HG03060 (cell line): ENCODE data around the gene EXOSC1.
"Not testable (repeated sequence)": the region's sequence is repeated elsewhere in the genome, so short reads cannot be mapped to it uniquely, and the experiment has no call there.

Experiments
- ATAC-seq: cut with Tn5 transposase; IDR thresholded peaks from one replicate; pipeline ENCODE4 v1.9.1; 2021; ENCODE audit warnings: low read depth, moderate number of reproducible peaks; ENCODE audit not compliant: unreplicated experiment

Gene EXOSC1

GRCh38 chr10:97412891-97413304 lies 32.9 kb downstream of the EXOSC1 start:
- ATAC-seq = no peak

DNA sequence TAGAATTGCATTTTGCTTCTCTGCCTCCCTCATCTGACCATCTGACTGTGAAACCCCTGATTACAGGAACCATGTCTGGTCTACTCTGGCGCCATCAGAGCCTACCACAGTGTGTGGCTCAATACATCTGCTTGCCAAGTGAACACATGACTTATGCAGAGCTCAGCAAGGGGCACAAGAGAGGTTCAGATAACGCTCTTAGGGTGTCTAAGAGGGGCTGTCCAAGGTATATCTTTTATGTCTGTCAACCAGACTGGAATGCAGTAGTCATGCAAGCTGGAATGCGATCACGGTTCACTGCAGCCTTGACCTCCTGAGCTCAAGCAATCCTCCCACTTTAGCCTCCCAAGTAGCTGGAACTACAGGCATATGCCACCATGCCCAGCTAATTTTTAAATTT lies 34.4 kb downstream of the EXOSC1 start:
- no peak for ATAC-seq

DNA sequence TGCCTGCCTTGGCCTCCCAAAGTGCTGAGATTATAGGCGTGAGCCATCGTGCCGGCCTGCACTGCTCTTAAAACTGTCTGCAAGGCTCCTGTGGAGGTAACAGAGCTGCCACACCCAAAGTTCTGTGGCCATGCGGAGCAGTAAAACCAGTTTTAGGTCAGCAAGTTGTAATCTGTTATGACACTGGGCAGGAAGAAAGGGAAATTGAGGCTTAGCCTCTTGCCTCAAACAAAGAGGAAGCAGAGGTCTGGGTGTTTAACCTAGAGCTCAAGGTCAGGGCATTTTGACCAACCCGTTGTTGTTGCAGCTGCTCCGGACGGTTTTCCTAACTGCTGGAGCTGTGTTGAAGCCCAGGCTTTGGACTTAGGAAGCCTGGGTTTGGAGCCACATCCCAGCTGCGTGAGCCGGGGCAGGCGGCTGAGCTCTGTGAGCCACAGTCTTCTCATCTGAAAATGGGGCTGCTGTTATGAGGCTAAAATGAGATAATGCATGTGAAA lies 37.3 kb downstream of the EXOSC1 start:
- no peak for ATAC-seq

DNA sequence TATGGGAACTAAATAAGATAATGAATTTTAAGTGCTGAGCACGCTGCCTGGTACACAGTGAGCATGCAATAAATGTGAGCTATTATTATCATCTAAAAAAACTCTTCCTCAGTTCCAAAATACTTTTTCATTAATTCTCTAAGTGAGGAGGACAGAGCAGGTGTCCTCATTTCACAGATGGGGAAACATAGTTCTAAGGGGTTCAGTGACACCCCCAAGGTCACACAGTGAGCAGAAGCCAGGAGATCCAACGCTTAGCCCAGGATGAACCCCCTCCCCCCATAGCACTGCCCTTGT lies 37.9 kb downstream of the EXOSC1 start:
- ATAC-seq = no peak

DNA sequence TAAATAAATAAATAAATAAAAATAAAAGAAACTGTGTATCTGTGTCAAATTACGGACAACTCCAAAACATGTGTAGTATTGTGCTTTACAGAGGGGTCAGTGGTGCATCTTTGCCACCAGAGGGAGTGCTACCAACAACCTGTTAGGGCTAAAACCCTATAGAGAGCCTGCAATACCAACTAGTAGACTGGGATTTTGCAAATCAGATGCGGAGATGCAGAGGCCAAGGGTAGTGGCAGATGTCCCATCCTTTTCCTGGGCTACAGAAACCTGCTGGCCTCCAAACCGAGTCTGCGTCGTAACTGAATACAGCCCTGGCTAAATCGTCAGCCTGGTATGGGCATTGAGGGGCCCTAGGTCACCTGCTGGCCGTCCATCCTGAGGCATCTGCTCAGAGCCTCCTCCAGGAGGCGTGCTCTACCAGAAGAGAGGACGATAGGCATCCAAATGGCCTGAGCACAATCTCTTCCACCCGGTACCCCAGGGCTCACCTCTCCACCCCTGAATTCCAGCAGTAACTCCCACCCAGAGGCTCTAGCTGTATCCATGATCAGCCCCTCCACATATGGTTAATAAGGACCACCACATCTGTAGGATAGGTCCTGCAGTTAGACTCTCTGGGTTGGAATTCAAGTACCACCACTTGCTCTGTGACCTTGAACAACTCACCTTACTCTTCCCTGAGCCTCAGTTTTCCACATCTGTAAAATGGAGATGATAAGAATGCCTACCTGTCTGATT lies 38.4 kb downstream of the EXOSC1 start:
- ATAC-seq = peak; percentile 75

- ATAC-seq = not testable (repeated sequence)
Observed at GRCh38 chr10:97406483-97406882, 39.3 kb downstream of the EXOSC1 start.

- no peak for ATAC-seq
Observed at GRCh38 chr10:97406064-97406463, 39.7 kb downstream of the EXOSC1 start.

- ATAC-seq = no peak
Observed at GRCh38 chr10:97404044-97404443, 41.8 kb downstream of the EXOSC1 start.

GRCh38 chr10:97401455-97401919 lies 44.3 kb downstream of the EXOSC1 start:
- ATAC-seq = no peak

DNA sequence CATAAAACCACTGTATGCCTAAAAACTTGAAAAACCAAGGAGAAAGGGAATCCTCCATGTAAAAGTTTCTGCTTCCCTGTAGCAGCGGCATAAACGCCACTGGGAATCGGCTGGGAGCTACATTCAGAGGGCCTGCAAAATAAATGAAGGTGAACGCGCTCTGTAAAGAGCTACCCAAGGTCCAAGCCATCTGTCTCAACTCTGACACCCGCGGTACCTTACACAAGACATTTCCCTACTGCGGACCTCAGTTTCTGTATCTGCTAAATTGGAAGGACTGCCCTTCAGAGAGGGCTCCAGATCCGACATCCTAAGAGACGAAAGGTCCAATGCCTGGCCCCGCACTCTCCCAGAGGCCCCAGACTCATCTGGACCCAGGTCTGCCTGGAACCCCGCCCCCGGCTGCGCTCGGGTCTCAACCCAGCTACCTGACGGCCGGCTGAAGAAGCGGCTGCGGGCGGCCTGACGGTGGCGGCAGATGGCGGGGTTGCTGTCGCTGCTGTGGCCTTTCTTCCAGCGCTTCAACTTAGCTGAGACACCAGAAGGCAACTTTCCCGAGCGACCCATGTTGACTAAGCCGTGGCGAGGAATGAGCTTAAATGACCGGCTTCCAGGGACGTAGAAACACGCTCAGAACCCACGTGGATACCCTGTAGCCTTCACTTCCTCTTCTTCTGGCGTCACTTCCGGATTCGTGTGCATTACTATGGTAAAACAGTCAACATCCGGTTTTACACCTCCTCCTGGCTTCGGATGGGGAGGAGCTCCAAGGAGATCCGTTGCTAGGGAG lies 44.9 kb downstream of the EXOSC1 start, which contains the start of gene RRP12:
RRP12 (minus strand) TSS at position 676 of the 790 bp plus-strand sequence; CDS start at position 567, 109 bp downstream.
- ATAC-seq = peak; percentile 83

DNA sequence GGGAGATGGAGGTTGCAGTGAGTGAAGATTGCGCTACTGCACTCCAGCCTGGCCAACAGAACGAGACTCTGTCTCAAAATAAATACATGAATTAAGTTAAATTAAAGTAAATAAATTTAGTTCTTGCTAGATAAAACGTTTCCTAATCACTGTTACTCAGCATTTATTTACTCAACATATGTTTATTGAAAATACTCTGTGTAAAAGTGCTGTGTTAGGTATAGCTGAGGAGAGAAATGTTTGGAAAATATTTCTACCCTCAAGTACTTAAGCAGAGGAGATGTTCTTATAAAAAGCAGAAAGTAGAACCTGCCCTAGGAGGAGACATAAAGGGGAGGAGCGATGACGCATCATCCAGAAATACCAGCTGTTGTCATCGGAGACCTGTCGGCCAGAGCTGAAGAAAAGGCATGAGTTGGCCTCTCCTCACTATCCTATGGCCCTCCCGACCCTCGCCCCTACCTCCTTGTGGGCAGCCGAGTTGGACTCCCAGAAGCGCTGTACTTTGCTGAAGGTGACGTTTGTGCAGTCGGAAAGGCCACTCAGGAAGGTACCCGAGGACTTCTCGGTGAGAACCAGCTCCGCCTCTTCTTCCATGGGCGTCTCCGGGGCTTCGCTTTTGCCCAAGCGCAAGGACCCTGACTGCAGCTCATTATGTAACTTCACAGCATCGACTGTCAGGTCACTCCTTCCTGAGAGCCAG lies 45.8 kb downstream of the EXOSC1 start:
- ATAC-seq = no peak

DNA sequence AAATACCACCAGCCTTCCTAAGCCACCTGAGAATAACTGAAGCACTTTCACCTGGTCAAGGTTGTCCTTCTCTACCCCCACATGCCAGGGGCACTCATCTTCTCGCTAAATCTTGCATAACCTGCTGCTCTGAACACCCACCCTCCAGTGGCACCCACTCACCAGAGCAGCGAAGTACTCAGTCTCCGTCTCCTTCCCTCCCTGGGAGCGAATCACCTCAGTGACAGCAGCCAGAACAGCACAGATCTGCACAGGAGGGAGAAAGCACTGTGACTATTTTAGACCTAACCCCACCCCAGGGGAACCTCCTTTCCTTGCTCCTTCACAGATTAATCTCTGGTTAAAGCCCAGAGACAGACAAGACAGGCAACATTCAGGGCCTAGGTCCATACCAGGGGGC lies 49.8 kb downstream of the EXOSC1 start:
- ATAC-seq = no peak

DNA sequence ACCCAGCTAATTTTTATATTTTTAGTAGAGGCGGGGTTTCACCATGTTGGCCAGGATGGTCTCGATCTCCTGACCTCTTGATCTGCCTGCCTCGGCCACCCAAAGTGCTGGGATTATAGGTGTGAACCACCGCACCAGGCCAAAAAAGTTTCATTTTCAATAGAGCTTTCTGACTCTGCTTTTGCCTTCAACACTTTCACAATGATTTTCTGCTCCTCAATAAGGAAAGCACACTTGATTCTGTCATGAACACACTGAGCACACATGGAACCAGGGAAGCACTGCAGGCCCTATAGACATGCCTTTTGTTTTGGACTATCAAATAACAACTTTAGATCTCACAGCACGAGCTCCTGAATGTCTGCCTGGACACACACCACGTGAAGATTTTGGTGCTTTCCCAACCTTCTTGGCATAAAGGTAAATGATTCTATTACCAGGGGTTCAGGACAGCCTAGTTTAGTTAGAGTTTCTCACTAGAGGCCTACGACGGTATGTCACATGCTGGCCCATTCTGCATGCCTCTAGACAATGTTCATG lies 52.7 kb downstream of the EXOSC1 start:
- ATAC-seq = no peak

GRCh38 chr10:97390091-97390490 lies 55.7 kb downstream of the EXOSC1 start:
- no peak for ATAC-seq

DNA sequence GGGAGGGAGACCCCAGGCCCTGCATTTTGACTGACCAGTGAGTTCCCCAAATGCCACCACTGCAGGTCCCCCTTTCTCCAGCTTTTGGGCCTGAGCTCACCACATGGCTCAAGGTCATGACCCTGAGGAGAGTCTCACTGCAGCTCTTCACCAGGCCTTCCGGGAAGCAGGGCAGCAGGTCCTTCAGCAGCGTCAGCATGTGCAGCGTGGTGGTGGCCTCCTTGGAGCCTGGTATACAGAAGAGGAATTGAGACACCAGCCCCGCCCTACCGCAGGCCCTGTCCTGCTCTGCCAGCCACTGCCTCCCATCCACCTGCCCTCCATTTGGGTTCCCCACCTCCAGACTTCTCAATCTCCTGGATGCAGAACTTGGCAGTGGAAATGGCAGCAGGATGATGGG lies 57.7 kb downstream of the EXOSC1 start:
- ATAC-seq = no peak
